Upper lobe of left lung (tissue), 6 donors: ENCODE data around the gene DCTN2. TPM values are rescaled to one million over a fixed set of nuclear protein-coding genes. Genes with fewer than 3 reads are reported as not detected.
A peak's percentile ranks its signal among the peaks of the same experiment; 100 is the strongest.

Source experiments
- ATAC-seq, 2 donors: fragments of 200-7000 bp; cut with Tn5 transposase; one replicate each; pipeline ENCODE4 v1.9.1; 2022; ENCODE audit warnings: mild to moderate bottlenecking in 2 of 2, moderate library complexity in 2 of 2; ENCODE audit not compliant: low FRiP score in 2 of 2
- DNase-seq, 2 donors: peaks; one replicate each; pipeline ENCODE4 v3.0.0-alpha.2; 2019 to 2020
- H3K27ac ChIP-seq, 4 donors: fragments of 200-600 bp; sonication (generic); one replicate each; pipeline ENCODE4 v1.5.1; 2016 to 2019
- H3K27me3 ChIP-seq, 4 donors: fragments of 200-600 bp; sonication (generic); one replicate each; pipeline ENCODE4 v1.5.1; 2017 to 2019
- H3K36me3 ChIP-seq, 4 donors: fragments of 200-600 bp; sonication (generic); one replicate each; pipeline ENCODE4 v1.5.1; 2016 to 2019
- H3K4me1 ChIP-seq, 4 donors: fragments of 200-600 bp; sonication (generic); one replicate each; pipeline ENCODE4 v1.5.1; 2018 to 2019
- H3K4me3 ChIP-seq, 4 donors: fragments of 200-600 bp; sonication (generic); one replicate each; pipeline ENCODE4 v1.5.1; 2017 to 2019; ENCODE audit warnings: mild to moderate bottlenecking in 2 of 4, moderate library complexity in 1 of 4
- H3K9me3 ChIP-seq, 4 donors: fragments of 200-600 bp; sonication (generic); one replicate each; pipeline ENCODE4 v1.5.1; 2018 to 2019
- EP300 ChIP-seq, 4 donors: sonication (generic); formaldehyde crosslinking; IDR thresholded peaks; one replicate each; pipeline ENCODE4 v1.5.1; 2017; ENCODE audit warnings: antibody characterized with exemption in 4 of 4, control low read depth in 2 of 4
- POLR2A ChIP-seq, 4 donors: fragments of 450-650 bp; IDR thresholded peaks; one replicate each; pipeline ENCODE4 v1.5.1; 2016 to 2017; ENCODE audit warnings: antibody characterized with exemption in 4 of 4, mild to moderate bottlenecking in 2 of 4
- POLR2AphosphoS5 ChIP-seq, 2 donors: sonication (generic); formaldehyde crosslinking; IDR thresholded peaks; one replicate each; pipeline ENCODE4 v1.5.1; 2017; ENCODE audit warnings: antibody characterized with exemption in 2 of 2
- WGBS, 2 donors: methylation state at CpG; one replicate each; pipeline ENCODE4 v1.1.5; 2017 to 2018; 5-methylcytosine and 5-hydroxymethylcytosine counted together
- total RNA-seq, 6 donors: library from RNA; depleted of rRNA in 4 of 6; stranded (reverse); fragments of >200 nt in 4 of 6; gene quantifications; one replicate each; pipeline versions ENCODE4 v1.1.0 to v1.2.1, GENCODE V29; 2016 to 2021
- TF ChIP-seq, protein P1 (sequence below), 6 experiments: fragments of 450-650 bp in 4 of 6; fragments of 200-600 bp in 2 of 6; sonication (generic) in 2 of 6; IDR thresholded peaks; one replicate each; pipeline ENCODE4 v1.5.1; 2016 to 2019; ENCODE audit warnings: antibody characterized with exemption in 6 of 6
- donor health status: DM: no; HTN: no; CAD: no; lungs with moderate emphysema.
- donor health status: DM: no; HTN: yes; CAD: no; lungs with severe emphysema.

The DCTN2 gene
- total RNA-seq, 6 donors from 2014 or later, result 83.1 to 145 (median 110) TPM

GRCh38 chr12:57585156-57585555 is 38.2 kb upstream of the DCTN2 start:
- H3K27ac ChIP-seq, result no peak overlapping the region
- TF ChIP-seq POLR2A (IDR thresholded peaks at IDR 0.05) (no peak), EP300 (IDR thresholded peaks at IDR 0.05) (no peak), POLR2AphosphoS5 (IDR thresholded peaks at IDR 0.05) (no peak)
- TF ChIP-seq, protein P1, sequence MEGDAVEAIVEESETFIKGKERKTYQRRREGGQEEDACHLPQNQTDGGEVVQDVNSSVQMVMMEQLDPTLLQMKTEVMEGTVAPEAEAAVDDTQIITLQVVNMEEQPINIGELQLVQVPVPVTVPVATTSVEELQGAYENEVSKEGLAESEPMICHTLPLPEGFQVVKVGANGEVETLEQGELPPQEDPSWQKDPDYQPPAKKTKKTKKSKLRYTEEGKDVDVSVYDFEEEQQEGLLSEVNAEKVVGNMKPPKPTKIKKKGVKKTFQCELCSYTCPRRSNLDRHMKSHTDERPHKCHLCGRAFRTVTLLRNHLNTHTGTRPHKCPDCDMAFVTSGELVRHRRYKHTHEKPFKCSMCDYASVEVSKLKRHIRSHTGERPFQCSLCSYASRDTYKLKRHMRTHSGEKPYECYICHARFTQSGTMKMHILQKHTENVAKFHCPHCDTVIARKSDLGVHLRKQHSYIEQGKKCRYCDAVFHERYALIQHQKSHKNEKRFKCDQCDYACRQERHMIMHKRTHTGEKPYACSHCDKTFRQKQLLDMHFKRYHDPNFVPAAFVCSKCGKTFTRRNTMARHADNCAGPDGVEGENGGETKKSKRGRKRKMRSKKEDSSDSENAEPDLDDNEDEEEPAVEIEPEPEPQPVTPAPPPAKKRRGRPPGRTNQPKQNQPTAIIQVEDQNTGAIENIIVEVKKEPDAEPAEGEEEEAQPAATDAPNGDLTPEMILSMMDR (IDR thresholded peaks at IDR 0.05), result no peak
- H3K4me3 ChIP-seq, result no peak overlapping the region
- no peaks in the 10 kb centered on the region for H3K27me3 ChIP-seq
- H3K36me3 ChIP-seq, result no peaks in the 10 kb centered on the region
- H3K9me3 ChIP-seq, result no peaks in the 10 kb centered on the region
- 61 to 81% methylated on average over 2 of the region's 2 CpGs for WGBS, 2 donors
- DNase-seq, result no peak
- ATAC-seq, result no peak
- H3K4me1 ChIP-seq, result peaks cover 0 to 5% (median 1%) of the 10 kb centered on the region in 4 donors

DNA sequence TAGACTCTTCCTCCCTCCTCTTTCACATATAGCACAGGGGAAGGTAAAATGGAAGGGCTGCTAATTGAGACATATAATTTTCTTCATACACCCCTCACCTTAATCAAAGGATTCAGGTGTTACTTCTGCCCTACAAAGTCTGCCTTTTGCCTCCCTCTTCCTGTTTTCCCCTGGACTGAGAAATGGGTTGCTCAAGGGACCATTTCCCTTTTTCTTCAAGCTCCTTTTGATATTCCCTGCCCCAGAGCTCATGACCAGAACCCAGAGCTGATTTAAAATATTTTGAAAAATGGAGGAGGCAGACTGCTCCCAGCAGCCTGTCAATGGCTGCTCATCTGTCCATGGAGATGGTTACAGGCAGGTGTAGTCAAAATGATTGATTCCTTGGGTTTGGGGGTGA is 37.7 kb upstream of the DCTN2 start:
- ATAC-seq, result no peak
- no peaks in the 10 kb centered on the region for H3K27me3 ChIP-seq

DNA sequence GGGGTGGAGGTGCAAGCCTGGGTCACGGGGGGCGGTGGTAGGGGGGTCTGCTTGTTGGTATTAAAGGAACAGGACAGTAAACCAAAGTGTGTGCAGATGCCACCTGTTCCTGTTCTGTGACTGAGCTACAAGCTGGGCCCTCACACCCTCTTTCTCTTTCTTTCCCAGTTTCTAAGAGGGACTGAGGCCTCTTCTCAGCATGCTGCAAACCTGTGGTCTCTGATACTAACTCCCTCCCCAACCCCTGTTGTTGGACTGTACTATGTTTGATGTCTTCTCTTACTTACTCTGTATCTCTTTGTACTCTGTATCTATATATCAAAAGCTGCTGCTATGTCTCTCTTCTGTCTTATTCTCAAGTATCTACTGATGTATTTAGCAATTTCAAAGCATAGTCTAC is 37.1 kb upstream of the DCTN2 start:
- TF ChIP-seq EP300 (IDR thresholded peaks at IDR 0.05) (no peak), POLR2A (IDR thresholded peaks at IDR 0.05) (no peak), POLR2AphosphoS5 (IDR thresholded peaks at IDR 0.05) (no peak)
- TF ChIP-seq, protein P1 (IDR thresholded peaks at IDR 0.05), result no peak
- Histone ChIP-seq H3K4me3 (no peak overlapping the region), H3K4me1 (peaks cover 0 to 5% (median 0%) of the 10 kb centered on the region in 4 donors), H3K36me3 (no peaks in the 10 kb centered on the region), H3K27ac (no peak overlapping the region), H3K9me3 (no peaks in the 10 kb centered on the region), H3K27me3 (no peaks in the 10 kb centered on the region)
- WGBS, 2 donors, result 94 to 100% methylated on average over 2 of the region's 2 CpGs
- DNase-seq (no peak), ATAC-seq (no peak)

More for the DNA sequence above, 37.7 kb upstream of the DCTN2 start:
- Histone ChIP-seq H3K9me3 (no peaks in the 10 kb centered on the region), H3K36me3 (no peaks in the 10 kb centered on the region), H3K4me1 (peaks cover 0 to 5% (median 0%) of the 10 kb centered on the region in 4 donors), H3K4me3 (no peak overlapping the region), H3K27ac (no peak overlapping the region)
- no peak for TF ChIP-seq POLR2A (IDR thresholded peaks at IDR 0.05)
- no peak for TF ChIP-seq POLR2AphosphoS5 (IDR thresholded peaks at IDR 0.05)
- no peak for TF ChIP-seq EP300 (IDR thresholded peaks at IDR 0.05)
- TF ChIP-seq, protein P1 (IDR thresholded peaks at IDR 0.05), result no peak
- DNase-seq, result no peak

DNA sequence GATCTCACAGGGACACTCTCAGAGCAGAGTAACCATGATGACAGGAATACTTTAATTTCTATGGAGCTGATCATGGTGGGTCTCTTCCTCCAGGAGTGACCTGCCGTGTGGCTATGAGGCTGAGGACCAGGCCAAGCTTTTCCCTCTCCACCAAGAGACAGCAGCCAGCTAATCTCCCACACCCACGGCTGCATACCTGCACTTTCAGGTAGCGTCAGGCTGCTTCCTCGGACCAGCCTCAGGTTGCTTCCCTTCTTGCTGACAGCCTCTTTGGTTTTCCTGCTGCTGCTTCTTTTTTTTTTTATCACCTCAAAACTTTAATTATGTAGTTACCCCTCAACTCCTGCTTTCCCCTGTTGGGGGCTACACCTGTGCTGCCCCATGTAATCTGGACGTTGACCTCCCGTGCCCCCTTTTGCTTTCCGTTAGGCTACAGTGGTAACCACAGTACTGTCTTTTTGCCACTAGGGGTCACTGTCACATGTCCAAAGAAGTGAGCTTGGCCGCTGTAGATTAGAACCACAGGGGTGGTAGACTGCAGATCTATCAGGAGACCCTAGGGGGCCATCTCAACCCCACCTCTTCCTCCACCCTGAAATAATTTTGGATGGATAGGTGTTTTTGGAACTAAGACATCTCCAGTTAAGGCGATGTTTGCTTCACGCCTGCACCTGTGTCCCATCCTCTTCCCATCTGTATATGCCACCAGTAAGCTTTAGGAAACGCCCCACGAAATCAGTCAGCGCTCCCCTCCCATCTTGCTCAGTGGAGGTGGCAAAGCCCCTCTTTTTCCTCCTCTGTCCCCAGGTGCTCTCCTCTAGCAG is 36.2 kb upstream of the DCTN2 start:
- H3K27me3 ChIP-seq, result no peaks in the 10 kb centered on the region
- ATAC-seq (peak; percentile 90 to 97), DNase-seq (peak in 1 of 2 donors; percentile 70)
- H3K4me1 ChIP-seq, result peaks cover 0 to 5% (median 0%) of the 10 kb centered on the region in 4 donors
- H3K4me3 ChIP-seq, result no peak overlapping the region
- H3K9me3 ChIP-seq, result no peaks in the 10 kb centered on the region
- H3K36me3 ChIP-seq, result no peaks in the 10 kb centered on the region
- H3K27ac ChIP-seq, result no peak overlapping the region
- TF ChIP-seq POLR2A (IDR thresholded peaks at IDR 0.05) (no peak), POLR2AphosphoS5 (IDR thresholded peaks at IDR 0.05) (no peak), EP300 (IDR thresholded peaks at IDR 0.05) (no peak)
- TF ChIP-seq, protein P1 (IDR thresholded peaks at IDR 0.05), result peak; percentile 87 to 96 (median 92)
- WGBS, 2 donors, result 50 to 52% methylated on average over 12 to 13 of the region's 13 CpGs
